CD4-positive, alpha-beta memory T cell (primary cell): ENCODE results near the gene FOXN3. TPM values are rescaled to one million over a fixed set of nuclear protein-coding genes. Genes with fewer than 3 reads are reported as not detected.

Experiments
- CTCF ChIA-PET: fragments of 350-600 bp; sonication (Branson Sonifier 250); formaldehyde crosslinking; loops from one replicate; lab custom pipeline; 2021; ENCODE audit warnings: inconsistent platforms; ENCODE audit not compliant: partially characterized antibody; lab: Charles Lee
- POLR2A ChIA-PET: fragments of 350-600 bp; sonication (Branson Sonifier 250); formaldehyde crosslinking; loops from one replicate; lab custom pipeline; 2021; ENCODE audit not compliant: partially characterized antibody; lab: Charles Lee
- DNase-seq, 5 donors: peaks; one replicate each; pipeline versions ENCODE4 v3.0.0 to v3.0.0-alpha.2; 2020 to 2022; ENCODE audit warnings: mixed read lengths in 1 of 5
- H3K27ac ChIP-seq: one replicate; pipeline ENCODE4 v1.7.0; 2013; ENCODE audit warnings: low read depth, low read length
- H3K27me3 ChIP-seq: 2 replicates; pipeline ENCODE4 v1.7.0; 2013; ENCODE audit warnings: mild to moderate bottlenecking, low read length, moderate library complexity; ENCODE audit not compliant: insufficient read depth
- H3K36me3 ChIP-seq: 2 replicates; pipeline ENCODE4 v1.7.0; 2013; ENCODE audit warnings: mild to moderate bottlenecking, low read length, moderate library complexity; ENCODE audit not compliant: insufficient read depth
- H3K4me1 ChIP-seq: 2 replicates; pipeline ENCODE4 v1.7.0; 2013; ENCODE audit warnings: mild to moderate bottlenecking, low read length, moderate library complexity; ENCODE audit not compliant: insufficient read depth
- H3K4me3 ChIP-seq, 2 donors: one replicate each; pipeline ENCODE4 v1.7.0; 2013; ENCODE audit warnings: low read length in 2 of 2, mild to moderate bottlenecking in 1 of 2
- H3K9me3 ChIP-seq, 2 donors: one replicate each; pipeline ENCODE4 v1.7.0; 2013; ENCODE audit warnings: low read length in 2 of 2, control low read depth in 1 of 2; ENCODE audit not compliant: control insufficient read depth in 1 of 2
- H3K27ac Mint-ChIP-seq, 7 donors: one replicate each; pipeline ENCODE4 v1.8.0; 2020 to 2021; ENCODE audit warnings: mixed read lengths in 7 of 7, mild to moderate bottlenecking in 6 of 7, inconsistent platforms in 3 of 7, moderate library complexity in 3 of 7
- H3K27me3 Mint-ChIP-seq, 2 donors: one replicate each; pipeline ENCODE4 v1.8.0; 2020 to 2021; ENCODE audit warnings: mixed read lengths in 2 of 2
- H3K36me3 Mint-ChIP-seq, 2 donors: one replicate each; pipeline ENCODE4 v1.8.0; 2020 to 2021; ENCODE audit warnings: mixed read lengths in 2 of 2, inconsistent platforms in 1 of 2, mild to moderate bottlenecking in 1 of 2
- H3K4me1 Mint-ChIP-seq, 4 donors: one replicate each; pipeline ENCODE4 v1.8.0; 2020 to 2021; ENCODE audit warnings: mixed read lengths in 4 of 4, mild to moderate bottlenecking in 1 of 4
- H3K4me3 Mint-ChIP-seq, 8 donors: one replicate each; pipeline ENCODE4 v1.8.0; 2020 to 2021; ENCODE audit warnings: mixed read lengths in 8 of 8, mild to moderate bottlenecking in 7 of 8, moderate library complexity in 6 of 8, inconsistent platforms in 3 of 8
- H3K9me3 Mint-ChIP-seq, 8 donors: one replicate each; pipeline ENCODE4 v1.8.0; 2020 to 2021; ENCODE audit warnings: mixed read lengths in 8 of 8, mild to moderate bottlenecking in 5 of 8, inconsistent platforms in 3 of 8, moderate library complexity in 1 of 8
- intact Hi-C: fragments of 100-400 bp; cut with micrococcal nuclease; formaldehyde crosslinking; loops from one replicate; pipeline ENCODE4 v1.15.1; 2023
- polyA plus RNA-seq, 2 donors: library from polyadenylated mRNA; unstranded; fragments of 300-500 nt; fragmentation: Illumina TruSeq; gene quantifications; one replicate each; pipeline ENCODE4 v1.2.3, GENCODE V29; 2021
- total RNA-seq, 2 experiments: library from RNA; stranded (reverse); gene quantifications; one replicate each; pipeline ENCODE4 v1.2.3, GENCODE V29; 2021

The FOXN3 gene
- total and polyA plus RNA-seq, 4 experiments from 2014 or later, result 92.6 to 111 (median 106) TPM

DNA sequence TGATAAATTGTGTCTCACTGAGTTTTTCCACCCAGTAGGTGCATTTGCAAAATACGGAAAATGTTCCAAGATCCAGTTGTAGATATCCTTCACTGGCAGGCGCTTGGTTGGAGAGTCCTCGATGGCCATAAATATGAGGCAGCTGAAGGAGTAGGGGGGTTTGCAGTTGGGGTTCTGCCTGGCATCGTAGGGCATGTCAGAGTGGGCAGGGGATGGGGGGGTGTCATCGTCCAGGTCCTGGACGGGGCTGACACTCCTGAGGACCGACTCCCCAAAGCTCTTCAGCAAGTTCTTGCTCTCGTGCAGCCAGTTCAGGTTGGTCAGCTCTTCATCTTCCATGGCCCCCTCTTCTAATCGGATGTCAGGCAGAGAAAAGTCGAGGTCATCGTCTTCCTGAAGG is 5.1 kb downstream of the FOXN3 start:
- H3K27ac Mint-ChIP-seq, result peak overlapping the region in 1 of 7 donors; percentile 18
- intact Hi-C loops, result no loop called here
- Histone ChIP-seq H3K4me3 (no peak overlapping the region), H3K27me3 (no peaks in the 10 kb centered on the region), H3K36me3 (no peaks in the 10 kb centered on the region), H3K27ac (no peak overlapping the region), H3K4me1 (peaks cover 48% of the 10 kb centered on the region), H3K9me3 (no peaks in the 10 kb centered on the region)
- peaks cover 34 to 69% (median 51%) of the 10 kb centered on the region in 4 donors for H3K4me1 Mint-ChIP-seq
- peaks cover 32% of the 10 kb centered on the region in 2 donors for H3K36me3 Mint-ChIP-seq
- CTCF ChIA-PET, result no interaction called here
- H3K27me3 Mint-ChIP-seq, result no peaks in the 10 kb centered on the region
- no peak for DNase-seq
- H3K9me3 Mint-ChIP-seq, result no peaks in the 10 kb centered on the region
- peak overlapping the region in 1 of 8 donors; percentile 38 for H3K4me3 Mint-ChIP-seq
- POLR2A ChIA-PET, result no interaction called here

GRCh38 chr14:89409961-89410360 is 7.1 kb downstream of the FOXN3 start:
- Mint-ChIP-seq H3K27ac (no peak overlapping the region), H3K4me1 (peaks cover 37 to 72% (median 53%) of the 10 kb centered on the region in 4 donors), H3K9me3 (no peaks in the 10 kb centered on the region), H3K27me3 (no peaks in the 10 kb centered on the region), H3K4me3 (peak overlapping the region in 2 of 8 donors; percentile 24 to 42), H3K36me3 (peaks cover 28 to 33% of the 10 kb centered on the region in 2 donors)
- H3K27me3 ChIP-seq, result no peaks in the 10 kb centered on the region
- DNase-seq, result no peak
- ChIA-PET CTCF (no interaction called here), POLR2A (no interaction called here)
- no peak overlapping the region for H3K27ac ChIP-seq
- intact Hi-C loops, result no loop called here
- no peaks in the 10 kb centered on the region for H3K9me3 ChIP-seq
- no peak overlapping the region for H3K4me3 ChIP-seq
- H3K36me3 ChIP-seq, result no peaks in the 10 kb centered on the region
- peaks cover 45% of the 10 kb centered on the region for H3K4me1 ChIP-seq

GRCh38 chr14:89408907-89409700 is 7.9 kb downstream of the FOXN3 start:
- H3K4me3 ChIP-seq, result no peak overlapping the region
- no peaks in the 10 kb centered on the region for H3K36me3 ChIP-seq
- CTCF ChIA-PET, result no interaction called here
- no peaks in the 10 kb centered on the region for H3K27me3 ChIP-seq
- Mint-ChIP-seq H3K36me3 (peaks cover 28 to 33% of the 10 kb centered on the region in 2 donors), H3K27ac (peak overlapping the region in 1 of 7 donors; percentile 43), H3K9me3 (no peaks in the 10 kb centered on the region), H3K4me3 (peak overlapping the region in 1 of 8 donors; percentile 38), H3K27me3 (no peaks in the 10 kb centered on the region), H3K4me1 (peaks cover 37 to 75% (median 54%) of the 10 kb centered on the region in 4 donors)
- intact Hi-C loops, result no loop called here
- DNase-seq, result no peak
- H3K27ac ChIP-seq, result no peak overlapping the region
- POLR2A ChIA-PET, result no interaction called here
- H3K4me1 ChIP-seq, result peaks cover 45% of the 10 kb centered on the region
- no peaks in the 10 kb centered on the region for H3K9me3 ChIP-seq

GRCh38 chr14:89407856-89408255 is 9.2 kb downstream of the FOXN3 start:
- Histone ChIP-seq H3K27me3 (no peaks in the 10 kb centered on the region), H3K27ac (no peak overlapping the region), H3K9me3 (no peaks in the 10 kb centered on the region), H3K36me3 (no peaks in the 10 kb centered on the region), H3K4me1 (peaks cover 45% of the 10 kb centered on the region), H3K4me3 (no peak overlapping the region)
- H3K27ac Mint-ChIP-seq, result peak overlapping the region in 2 of 7 donors; percentile 8 to 70
- H3K36me3 Mint-ChIP-seq, result peaks cover 31 to 36% of the 10 kb centered on the region in 2 donors
- DNase-seq, result no peak
- intact Hi-C loops, result no loop called here
- peaks cover 39 to 78% (median 58%) of the 10 kb centered on the region in 4 donors for H3K4me1 Mint-ChIP-seq
- H3K27me3 Mint-ChIP-seq, result no peaks in the 10 kb centered on the region
- no peaks in the 10 kb centered on the region for H3K9me3 Mint-ChIP-seq
- CTCF ChIA-PET, result no interaction called here
- POLR2A ChIA-PET, result no interaction called here
- H3K4me3 Mint-ChIP-seq, result peak overlapping the region in 3 of 8 donors; percentile 9 to 50 (median 31)

DNA sequence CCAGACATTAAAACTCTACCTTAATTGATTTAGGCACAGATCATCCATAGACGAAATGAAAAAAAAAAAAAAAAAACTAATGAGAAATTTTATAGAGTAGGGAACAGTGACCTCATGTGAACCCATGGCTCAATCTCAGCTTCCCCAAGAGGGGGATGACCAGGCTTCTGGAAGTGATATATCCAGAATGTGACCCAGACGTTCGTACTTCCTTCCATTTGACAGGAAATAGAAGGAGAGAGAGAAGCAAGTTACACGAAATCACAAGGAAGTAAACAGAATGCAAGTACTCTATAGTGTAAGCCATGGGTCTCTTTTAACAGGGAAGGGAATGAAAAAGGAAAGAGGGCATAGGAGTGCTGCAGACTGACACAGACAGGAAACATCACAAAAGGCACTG is 10.1 kb downstream of the FOXN3 start:
- peaks cover 45% of the 10 kb centered on the region for H3K4me1 ChIP-seq
- H3K27ac ChIP-seq, result no peak overlapping the region
- H3K27me3 Mint-ChIP-seq, result no peaks in the 10 kb centered on the region
- no peaks in the 10 kb centered on the region for H3K36me3 ChIP-seq
- peak overlapping the region in 1 of 7 donors; percentile 49 for H3K27ac Mint-ChIP-seq
- CTCF ChIA-PET, result interaction anchor here (1.5 kb wide), 1 partner anchor 9 kb away, joined by 5 read pairs; no protein-coding TSS in a partner anchor
- no peak for DNase-seq
- H3K4me3 ChIP-seq, result no peak overlapping the region
- no peaks in the 10 kb centered on the region for H3K27me3 ChIP-seq
- H3K9me3 Mint-ChIP-seq, result no peaks in the 10 kb centered on the region
- H3K4me1 Mint-ChIP-seq, result peaks cover 42 to 85% (median 65%) of the 10 kb centered on the region in 4 donors
- peaks cover 31 to 39% of the 10 kb centered on the region in 2 donors for H3K36me3 Mint-ChIP-seq
- no peaks in the 10 kb centered on the region for H3K9me3 ChIP-seq
- intact Hi-C loops, result no loop called here
- POLR2A ChIA-PET, result interaction anchor here (0.5 to 0.7 kb wide), 3 partner anchors 8 to 432 kb away, joined by 3 to 5 read pairs (median 3); no protein-coding TSS in a partner anchor
- H3K4me3 Mint-ChIP-seq, result peak overlapping the region in 6 of 8 donors; percentile 5 to 66 (median 30)

DNA sequence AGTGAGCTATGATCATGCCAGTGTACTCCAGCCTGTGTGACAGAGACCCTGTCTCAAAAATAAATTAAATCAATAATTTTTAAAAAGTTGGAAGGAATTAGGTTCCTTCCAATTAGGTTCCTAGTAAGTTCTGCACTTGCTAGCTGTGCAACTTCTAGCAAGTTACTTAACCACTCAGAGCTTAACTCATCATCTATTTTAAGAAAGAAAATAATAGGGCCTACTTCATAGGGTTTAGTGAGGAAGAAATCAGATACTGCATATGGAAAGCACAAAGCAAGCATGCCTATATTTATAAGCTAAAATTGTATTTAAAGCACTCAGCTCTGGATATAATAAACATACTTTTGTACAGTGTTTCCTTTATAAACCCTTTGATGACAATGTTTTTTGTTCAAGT is 10.7 kb downstream of the FOXN3 start:
- H3K27me3 Mint-ChIP-seq, result no peaks in the 10 kb centered on the region
- H3K9me3 Mint-ChIP-seq, result no peaks in the 10 kb centered on the region
- CTCF ChIA-PET, result interaction anchor here (0.7 to 1.5 kb wide), 3 partner anchors 9 to 192 kb away, joined by 3 to 5 read pairs (median 3); no protein-coding TSS in a partner anchor
- Histone ChIP-seq H3K36me3 (no peaks in the 10 kb centered on the region), H3K27me3 (no peaks in the 10 kb centered on the region), H3K4me3 (no peak overlapping the region), H3K27ac (no peak overlapping the region), H3K9me3 (no peaks in the 10 kb centered on the region), H3K4me1 (peaks cover 45% of the 10 kb centered on the region)
- intact Hi-C loops, result no loop called here
- peaks cover 47 to 88% (median 69%) of the 10 kb centered on the region in 4 donors for H3K4me1 Mint-ChIP-seq
- H3K27ac Mint-ChIP-seq, result no peak overlapping the region
- peaks cover 27 to 39% of the 10 kb centered on the region in 2 donors for H3K36me3 Mint-ChIP-seq
- no peak for DNase-seq
- POLR2A ChIA-PET, result interaction anchor here (0.5 to 1.5 kb wide), 3 partner anchors 9 to 431 kb away, joined by 3 to 6 read pairs (median 3); no protein-coding TSS in a partner anchor
- no peak overlapping the region for H3K4me3 Mint-ChIP-seq

- H3K27me3 ChIP-seq, result no peaks in the 10 kb centered on the region
- no peaks in the 10 kb centered on the region for H3K27me3 Mint-ChIP-seq
- H3K4me3 Mint-ChIP-seq, result no peak overlapping the region
- ChIA-PET CTCF (interaction anchor here (0.9 to 1.5 kb wide), 2 partner anchors 10 to 12 kb away, joined by 3 to 5 read pairs; no protein-coding TSS in a partner anchor), POLR2A (interaction anchor here (0.8 to 1.5 kb wide), 2 partner anchors 10 to 25 kb away, joined by 3 to 6 read pairs; no protein-coding TSS in a partner anchor)
- H3K4me3 ChIP-seq, result no peak overlapping the region
- peaks cover 0 to under 1% (median 0%) of the 10 kb centered on the region in 8 donors for H3K9me3 Mint-ChIP-seq
- no peak overlapping the region for H3K27ac ChIP-seq
- peaks cover 21 to 37% of the 10 kb centered on the region in 2 donors for H3K36me3 Mint-ChIP-seq
- H3K36me3 ChIP-seq, result no peaks in the 10 kb centered on the region
- H3K4me1 ChIP-seq, result peaks cover 42% of the 10 kb centered on the region
- intact Hi-C loops, result no loop called here
- peaks cover 49 to 86% (median 69%) of the 10 kb centered on the region in 4 donors for H3K4me1 Mint-ChIP-seq
- H3K9me3 ChIP-seq, result no peaks in the 10 kb centered on the region
- H3K27ac Mint-ChIP-seq, result peak overlapping the region in 1 of 7 donors; percentile 12
- no peak for DNase-seq
Measured at GRCh38 chr14:89405712-89406111, 11.3 kb downstream of the FOXN3 start.
